Measurements from ENCODE around the gene FANCC. TPM values are rescaled to one million over a fixed set of nuclear protein-coding genes. Genes with fewer than 3 reads are reported as not detected.
A peak's percentile ranks its signal among the peaks of the same experiment; 100 is the strongest.

The FANCC gene
- total RNA-seq, 1 experiment from 2014 or later: 19.4 TPM

DNA sequence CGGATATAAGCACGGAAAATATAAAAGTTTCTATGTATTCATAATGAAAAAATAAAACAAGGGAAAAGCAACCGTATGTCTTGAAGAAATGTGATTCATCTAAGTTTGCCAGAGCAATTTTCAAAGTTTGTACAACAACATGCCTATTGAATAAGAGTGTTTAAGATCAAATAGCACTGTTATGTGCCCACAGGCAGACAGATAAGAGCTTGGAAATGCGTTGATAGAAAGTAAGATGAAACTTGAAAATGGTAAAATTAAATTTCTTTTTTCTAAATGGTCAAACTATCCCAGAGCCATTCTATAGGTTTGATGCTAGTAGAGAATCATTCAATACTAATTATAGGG, 189.4 kb downstream of the FANCC start (continued):
- TF ChIP-seq, protein P1, sequence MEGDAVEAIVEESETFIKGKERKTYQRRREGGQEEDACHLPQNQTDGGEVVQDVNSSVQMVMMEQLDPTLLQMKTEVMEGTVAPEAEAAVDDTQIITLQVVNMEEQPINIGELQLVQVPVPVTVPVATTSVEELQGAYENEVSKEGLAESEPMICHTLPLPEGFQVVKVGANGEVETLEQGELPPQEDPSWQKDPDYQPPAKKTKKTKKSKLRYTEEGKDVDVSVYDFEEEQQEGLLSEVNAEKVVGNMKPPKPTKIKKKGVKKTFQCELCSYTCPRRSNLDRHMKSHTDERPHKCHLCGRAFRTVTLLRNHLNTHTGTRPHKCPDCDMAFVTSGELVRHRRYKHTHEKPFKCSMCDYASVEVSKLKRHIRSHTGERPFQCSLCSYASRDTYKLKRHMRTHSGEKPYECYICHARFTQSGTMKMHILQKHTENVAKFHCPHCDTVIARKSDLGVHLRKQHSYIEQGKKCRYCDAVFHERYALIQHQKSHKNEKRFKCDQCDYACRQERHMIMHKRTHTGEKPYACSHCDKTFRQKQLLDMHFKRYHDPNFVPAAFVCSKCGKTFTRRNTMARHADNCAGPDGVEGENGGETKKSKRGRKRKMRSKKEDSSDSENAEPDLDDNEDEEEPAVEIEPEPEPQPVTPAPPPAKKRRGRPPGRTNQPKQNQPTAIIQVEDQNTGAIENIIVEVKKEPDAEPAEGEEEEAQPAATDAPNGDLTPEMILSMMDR (IDR thresholded peaks at IDR 0.05 in 2 of 3, conservative IDR thresholded peaks at IDR 0.05 in 1 of 3; ENCODE audit: borderline replicate concordance in 1 of 3, insufficient read depth in 1 of 3, low read depth in 2 of 3, low read length in 2 of 3): no peak
- TF ChIP-seq ZFX (IDR thresholded peaks at IDR 0.05) (no peak), CEBPB (IDR thresholded peaks at IDR 0.05; ENCODE audit: low read depth) (no peak), SP1 (IDR thresholded peaks at IDR 0.05; ENCODE audit: low read depth) (no peak), EZH2 (IDR thresholded peaks at IDR 0.05) (no peak), FOSL1 (IDR thresholded peaks at IDR 0.05; ENCODE audit: low read depth) (no peak), JUND (IDR thresholded peaks at IDR 0.05) (no peak), YY1 (IDR thresholded peaks at IDR 0.05; ENCODE audit: extremely low read depth, insufficient replicate concordance, low read depth, low read length) (no peak), CBX3 (IDR thresholded peaks at IDR 0.05; ENCODE audit: low read depth) (no peak), ELF1 (IDR thresholded peaks at IDR 0.05; ENCODE audit: borderline replicate concordance, low read depth) (no peak)
- TF ChIP-seq, protein P2, sequence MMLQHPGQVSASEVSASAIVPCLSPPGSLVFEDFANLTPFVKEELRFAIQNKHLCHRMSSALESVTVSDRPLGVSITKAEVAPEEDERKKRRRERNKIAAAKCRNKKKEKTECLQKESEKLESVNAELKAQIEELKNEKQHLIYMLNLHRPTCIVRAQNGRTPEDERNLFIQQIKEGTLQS (IDR thresholded peaks at IDR 0.05): no peak

DNA sequence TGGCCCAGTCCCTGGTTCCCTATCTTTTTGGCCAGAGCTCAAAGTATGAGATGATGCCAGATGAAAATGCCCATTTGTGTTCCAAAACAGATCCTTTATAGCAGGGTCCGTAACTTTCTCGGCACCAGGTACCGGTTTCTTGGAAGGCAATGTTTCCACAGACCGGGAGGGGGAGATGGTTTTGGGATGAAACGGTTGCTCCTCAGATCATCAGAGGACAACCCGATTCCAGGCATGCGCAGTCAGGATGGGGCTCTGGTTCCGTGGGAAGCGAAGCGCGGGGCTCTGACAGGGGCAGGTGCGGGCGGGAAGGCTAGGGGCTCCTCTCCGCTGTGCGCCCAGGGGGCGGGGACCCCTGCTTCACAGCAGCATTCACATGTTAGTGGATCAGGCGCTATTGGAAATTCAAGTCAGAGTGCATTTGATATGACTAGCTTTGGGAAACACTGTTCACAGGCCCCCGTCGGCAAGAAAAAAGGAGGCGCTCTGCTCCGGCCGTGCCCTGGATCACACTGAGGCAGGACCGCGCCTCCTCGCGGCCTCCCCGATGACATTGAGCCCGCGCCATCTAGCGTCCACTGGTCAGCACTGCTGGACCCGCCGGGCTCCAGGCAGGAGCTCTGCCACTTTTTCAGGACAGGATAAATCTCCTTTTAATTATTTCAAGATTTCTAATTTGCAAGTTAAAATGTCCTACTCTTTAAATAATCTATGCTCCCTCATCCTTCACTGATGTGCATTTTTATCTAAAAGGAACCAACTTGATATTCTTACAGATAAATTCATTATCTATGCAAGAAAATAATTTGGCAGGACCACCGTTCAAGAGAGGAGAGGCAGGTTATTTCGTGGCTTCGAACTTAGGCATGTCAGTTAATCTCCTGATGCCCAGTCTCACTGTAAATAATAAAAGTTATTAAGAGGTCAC, 190.0 kb downstream of the FANCC start:
- ATAC-seq (peak; percentile 98), DNase-seq (ENCODE audit: low read depth, low spot score) (peak; percentile 29)
- CTCF ChIA-PET: interaction anchor here (0.6 to 8.1 kb wide), 25 partner anchors 9 to 573 kb away, joined by 3 to 158 read pairs (median 4); partner anchors contain the start of genes AOPEP and PCAT7
- no peak overlapping the region for H2AFZ ChIP-seq (ENCODE audit: low read depth, low read length, poor library complexity, severe bottlenecking)
- RAD21 ChIA-PET (ENCODE audit: low non-redundant PET in 1 of 2, low total read pairs in 2 of 2, uncharacterized antibody in 2 of 2, unreplicated experiment in 2 of 2): interaction anchor here (0.6 to 2.4 kb wide), 7 partner anchors 41 to 459 kb away, joined by 3 to 14 read pairs (median 4); no protein-coding TSS in a partner anchor
- no peaks in the 10 kb centered on the region for H3K9me2 ChIP-seq (ENCODE audit: insufficient read depth)
- H3K9me3 ChIP-seq (ENCODE audit: control insufficient read depth in 1 of 2, insufficient read depth in 1 of 2, low read depth in 1 of 2, low read length in 2 of 2): no peaks in the 10 kb centered on the region
- no peak overlapping the region for H3K9ac ChIP-seq (ENCODE audit: low read length)
- TF ChIP-seq RAD21 (IDR thresholded peaks at IDR 0.05; ENCODE audit: low read depth) (peak; percentile 91), ZNF274 (IDR thresholded peaks at IDR 0.05; ENCODE audit: low read depth, low read length) (no peak), TCF7L2 (IDR thresholded peaks at IDR 0.05; ENCODE audit: borderline replicate concordance, extremely low read depth, insufficient read depth, insufficient read length) (peak; percentile 83)
- TF ChIP-seq, protein P3, sequence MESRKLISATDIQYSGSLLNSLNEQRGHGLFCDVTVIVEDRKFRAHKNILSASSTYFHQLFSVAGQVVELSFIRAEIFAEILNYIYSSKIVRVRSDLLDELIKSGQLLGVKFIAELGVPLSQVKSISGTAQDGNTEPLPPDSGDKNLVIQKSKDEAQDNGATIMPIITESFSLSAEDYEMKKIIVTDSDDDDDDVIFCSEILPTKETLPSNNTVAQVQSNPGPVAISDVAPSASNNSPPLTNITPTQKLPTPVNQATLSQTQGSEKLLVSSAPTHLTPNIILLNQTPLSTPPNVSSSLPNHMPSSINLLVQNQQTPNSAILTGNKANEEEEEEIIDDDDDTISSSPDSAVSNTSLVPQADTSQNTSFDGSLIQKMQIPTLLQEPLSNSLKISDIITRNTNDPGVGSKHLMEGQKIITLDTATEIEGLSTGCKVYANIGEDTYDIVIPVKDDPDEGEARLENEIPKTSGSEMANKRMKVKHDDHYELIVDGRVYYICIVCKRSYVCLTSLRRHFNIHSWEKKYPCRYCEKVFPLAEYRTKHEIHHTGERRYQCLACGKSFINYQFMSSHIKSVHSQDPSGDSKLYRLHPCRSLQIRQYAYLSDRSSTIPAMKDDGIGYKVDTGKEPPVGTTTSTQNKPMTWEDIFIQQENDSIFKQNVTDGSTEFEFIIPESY (IDR thresholded peaks at IDR 0.05; ENCODE audit: extremely low read depth, insufficient replicate concordance, low read length): no peak
- TF ChIP-seq, protein P1 (IDR thresholded peaks at IDR 0.05 in 2 of 3, conservative IDR thresholded peaks at IDR 0.05 in 1 of 3; ENCODE audit: borderline replicate concordance in 1 of 3, insufficient read depth in 1 of 3, low read depth in 2 of 3, low read length in 2 of 3): peak; percentile 97 to 99 (median 98)
- no peak overlapping the region for H3K4me2 ChIP-seq (ENCODE audit: low read length)
- no peaks in the 10 kb centered on the region for H4K20me1 ChIP-seq (ENCODE audit: insufficient read depth)
- POLR2A ChIA-PET: no interaction called here
- H3K36me3 ChIP-seq (ENCODE audit: control insufficient read depth in 1 of 2, insufficient read depth in 2 of 2, low read length in 2 of 2): no peaks in the 10 kb centered on the region
- BruUV-seq (replicated peaks): no TSS peak
- no peaks in the 10 kb centered on the region for H3K4me1 ChIP-seq (ENCODE audit: control insufficient read depth in 1 of 2, insufficient read depth in 2 of 2, low read length in 2 of 2)
- no peak overlapping the region for H3K4me3 ChIP-seq (replicated peaks in 1 of 2; ENCODE audit: low read depth in 1 of 2, low read length in 2 of 2)
- H3K79me2 ChIP-seq (ENCODE audit: insufficient read depth, low read length): no peaks in the 10 kb centered on the region
- H3K27me3 ChIP-seq (ENCODE audit: insufficient read depth, low read length): no peaks in the 10 kb centered on the region
- intact Hi-C loops (cut with micrococcal nuclease): loop anchor here (1.0 kb wide), 2 partner anchors 446 to 459 kb away; no protein-coding TSS in a partner anchor
- no peak overlapping the region for H3K27ac ChIP-seq (ENCODE audit: low read depth, low read length)
